Sigmoid colon (tissue), 7 donors: ENCODE data around the gene SLFN12. TPM values are rescaled to one million over a fixed set of nuclear protein-coding genes. Genes with fewer than 3 reads are reported as not detected.
"Not testable (repeated sequence)": the region's sequence is repeated elsewhere in the genome, so short reads cannot be mapped to it uniquely, and the experiment has no call there.

Experiments used
- DNase-seq: peaks from one replicate; pipeline ENCODE4 v3.0.0-alpha.2; 2019
- H3K27ac ChIP-seq, 4 donors: fragments of 200-600 bp; sonication (generic); one replicate each; pipeline ENCODE4 v1.5.1; 2016 to 2019; ENCODE audit warnings: mild to moderate bottlenecking in 1 of 4
- H3K27me3 ChIP-seq, 3 donors: fragments of 200-600 bp; sonication (generic); one replicate each; pipeline ENCODE4 v1.5.1; 2019; ENCODE audit warnings: mild to moderate bottlenecking in 1 of 3
- H3K36me3 ChIP-seq, 4 donors: fragments of 200-600 bp; sonication (generic); one replicate each; pipeline ENCODE4 v1.5.1; 2016 to 2019
- H3K4me1 ChIP-seq, 4 donors: fragments of 200-600 bp; sonication (generic); one replicate each; pipeline ENCODE4 v1.5.1; 2017 to 2019
- H3K4me3 ChIP-seq, 4 donors: fragments of 200-600 bp; sonication (generic); one replicate each; pipeline ENCODE4 v1.5.1; 2017 to 2019; ENCODE audit warnings: mild to moderate bottlenecking in 2 of 4, moderate library complexity in 1 of 4
- H3K9me3 ChIP-seq, 4 donors: fragments of 200-600 bp in 3 of 4; sonication (generic) in 3 of 4; one replicate each; pipeline versions ENCODE4 v1.5.1 to v1.6.1; 2013 to 2019
- CTCF ChIP-seq, 4 experiments: fragments of 450-650 bp in 3 of 4; fragments of 200-600 bp in 1 of 4; IDR thresholded peaks; one replicate each; pipeline ENCODE4 v1.5.1; 2016 to 2019; ENCODE audit warnings: antibody characterized with exemption in 4 of 4, mild to moderate bottlenecking in 3 of 4, moderate library complexity in 2 of 4
- EP300 ChIP-seq, 4 donors: sonication (generic); formaldehyde crosslinking; IDR thresholded peaks; one replicate each; pipeline ENCODE4 v1.6.1; 2017; ENCODE audit warnings: antibody characterized with exemption in 4 of 4
- POLR2A ChIP-seq, 2 donors: fragments of 450-650 bp; IDR thresholded peaks; one replicate each; pipeline ENCODE4 v1.6.1; 2016; ENCODE audit warnings: antibody characterized with exemption in 2 of 2, mild to moderate bottlenecking in 2 of 2, moderate library complexity in 2 of 2
- POLR2AphosphoS5 ChIP-seq, 4 donors: sonication (generic); formaldehyde crosslinking; IDR thresholded peaks; one replicate each; pipeline ENCODE4 v1.6.1; 2017; ENCODE audit warnings: antibody characterized with exemption in 4 of 4
- WGBS, 2 donors: extraction: QIAGEN DNeasy Blood & Tissue Kit; methylation state at CpG; one replicate each; pipeline ENCODE4 v1.1.7; 2013; 5-methylcytosine and 5-hydroxymethylcytosine counted together
- intact Hi-C: fragments of 100-400 bp; cut with DNase I; formaldehyde crosslinking; loops from one replicate; pipeline ENCODE4 v1.15.1; 2023
- polyA plus RNA-seq, 3 donors: library from polyadenylated mRNA; stranded (reverse); fragments of 200-250 nt; gene quantifications; one replicate each; pipeline ENCODE4 v1.2.3, GENCODE V29; 2013
- total RNA-seq, 4 donors: library from RNA; depleted of rRNA; stranded (reverse); fragments of >200 nt; gene quantifications; one replicate each; pipeline ENCODE4 v1.1.0, GENCODE V29; 2016
- donor health status: healthy with polysubstance abuse.
- donor health status: Bipolar disorder and iron deficiency.
- donor health status: healthy.

Gene SLFN12
- total and polyA plus RNA-seq, 7 donors: 0.69 to 19.9 (median 6.4) TPM

- TF ChIP-seq CTCF (IDR thresholded peaks at IDR 0.05): no peak
- TF ChIP-seq EP300 (IDR thresholded peaks at IDR 0.05): no peak
- TF ChIP-seq POLR2A (IDR thresholded peaks at IDR 0.05): no peak
- TF ChIP-seq POLR2AphosphoS5 (IDR thresholded peaks at IDR 0.05): no peak
- H3K4me3 ChIP-seq: no peak overlapping the region
- peaks cover 0 to 11% (median 3%) of the 10 kb centered on the region in 4 donors for H3K36me3 ChIP-seq
- intact Hi-C loops: no loop called here
- no peak for DNase-seq
- no peaks in the 10 kb centered on the region for H3K4me1 ChIP-seq
- WGBS, 2 donors: 74 to 85% methylated on average over 1 of the region's 1 CpG
- no peak overlapping the region for H3K27ac ChIP-seq
- H3K9me3 ChIP-seq: no peaks in the 10 kb centered on the region
- H3K27me3 ChIP-seq: no peaks in the 10 kb centered on the region
These were observed 27.9 kb downstream of the SLFN12 start for GRCh38 chr17:35404360-35404759.

DNA sequence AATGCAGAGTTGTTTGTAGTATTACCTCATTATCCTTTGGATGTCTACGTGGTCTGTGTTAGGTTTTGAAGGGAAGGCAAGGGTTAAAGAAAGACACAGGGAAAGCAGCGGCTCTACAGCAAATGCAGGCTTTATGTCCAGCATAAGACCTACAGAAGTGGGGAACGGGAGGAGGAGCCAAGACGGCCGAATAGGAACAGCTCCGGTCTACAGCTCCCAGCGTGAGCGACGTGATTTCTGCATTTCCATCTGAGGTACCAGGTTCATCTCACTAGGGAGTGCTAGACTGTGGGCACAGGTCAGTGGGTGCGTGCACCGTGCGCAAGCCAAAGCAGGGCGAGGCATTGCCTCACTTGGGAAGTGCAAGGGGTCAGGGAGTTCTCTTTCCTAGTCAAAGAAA lies 38.5 kb downstream of the SLFN12 start:
- H3K36me3 ChIP-seq, H3K4me3 ChIP-seq, H3K27ac ChIP-seq, H3K4me1 ChIP-seq, intact Hi-C loops, H3K9me3 ChIP-seq, H3K27me3 ChIP-seq, DNase-seq: not testable (repeated sequence)
- 90 to 94% methylated on average over 13 of the region's 13 CpGs for WGBS, 2 donors

DNA sequence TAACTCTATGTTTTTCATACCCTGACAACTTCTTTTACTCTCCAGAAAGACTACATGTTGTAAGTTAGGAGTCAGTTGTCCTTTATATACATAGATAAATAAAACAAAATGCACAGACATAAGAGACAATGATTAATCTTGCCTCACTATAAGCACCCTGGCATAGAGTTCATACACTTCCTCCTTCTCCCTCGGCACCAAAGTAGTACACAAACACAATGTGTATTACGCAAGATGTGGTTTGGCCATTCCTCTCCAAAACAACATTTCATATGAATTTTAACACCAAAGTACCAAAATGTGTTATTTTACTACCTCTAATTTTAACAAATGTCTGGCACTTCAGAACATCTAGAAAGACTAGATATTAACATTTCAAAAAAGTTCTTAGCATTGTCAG lies 41.6 kb downstream of the SLFN12 start:
- WGBS, 2 donors: 45 to 46% methylated on average over 2 of the region's 2 CpGs
- no peak for DNase-seq
- H3K27me3 ChIP-seq: no peaks in the 10 kb centered on the region
- no peaks in the 10 kb centered on the region for H3K36me3 ChIP-seq
- TF ChIP-seq POLR2A (IDR thresholded peaks at IDR 0.05) (no peak), CTCF (IDR thresholded peaks at IDR 0.05) (no peak), POLR2AphosphoS5 (IDR thresholded peaks at IDR 0.05) (no peak), EP300 (IDR thresholded peaks at IDR 0.05) (no peak)
- intact Hi-C loops: no loop called here
- H3K9me3 ChIP-seq: no peaks in the 10 kb centered on the region
- H3K4me3 ChIP-seq: no peak overlapping the region
- H3K27ac ChIP-seq: no peak overlapping the region
- no peaks in the 10 kb centered on the region for H3K4me1 ChIP-seq

DNA sequence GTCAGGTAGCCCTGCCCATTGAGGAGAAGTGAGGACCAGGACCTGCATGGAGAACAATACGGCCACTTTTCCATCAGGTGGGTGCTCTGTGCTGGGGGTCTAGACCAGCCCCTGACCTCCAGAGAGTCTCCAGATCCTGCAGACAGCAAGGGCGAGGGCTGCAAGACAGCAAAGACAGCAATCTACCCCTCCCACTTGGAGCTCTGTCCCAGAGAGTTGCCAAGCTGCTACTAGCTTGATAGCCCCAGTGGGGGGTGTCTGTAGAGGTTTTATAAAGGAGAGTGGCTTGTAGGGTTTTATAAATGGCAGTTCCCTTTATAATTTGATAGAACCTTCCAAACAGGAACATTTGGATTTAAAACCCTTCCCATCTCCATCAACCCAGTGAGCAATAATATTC lies 42.1 kb downstream of the SLFN12 start:
- Histone ChIP-seq H3K4me3 (no peak overlapping the region), H3K27ac (no peak overlapping the region), H3K9me3 (no peaks in the 10 kb centered on the region), H3K36me3 (no peaks in the 10 kb centered on the region), H3K27me3 (no peaks in the 10 kb centered on the region), H3K4me1 (no peaks in the 10 kb centered on the region)
- 67 to 82% methylated on average over 2 of the region's 2 CpGs for WGBS, 2 donors
- no peak for DNase-seq
- intact Hi-C loops: no loop called here
- TF ChIP-seq POLR2A (IDR thresholded peaks at IDR 0.05): no peak
- TF ChIP-seq EP300 (IDR thresholded peaks at IDR 0.05): no peak
- TF ChIP-seq POLR2AphosphoS5 (IDR thresholded peaks at IDR 0.05): no peak
- TF ChIP-seq CTCF (IDR thresholded peaks at IDR 0.05): no peak

DNA sequence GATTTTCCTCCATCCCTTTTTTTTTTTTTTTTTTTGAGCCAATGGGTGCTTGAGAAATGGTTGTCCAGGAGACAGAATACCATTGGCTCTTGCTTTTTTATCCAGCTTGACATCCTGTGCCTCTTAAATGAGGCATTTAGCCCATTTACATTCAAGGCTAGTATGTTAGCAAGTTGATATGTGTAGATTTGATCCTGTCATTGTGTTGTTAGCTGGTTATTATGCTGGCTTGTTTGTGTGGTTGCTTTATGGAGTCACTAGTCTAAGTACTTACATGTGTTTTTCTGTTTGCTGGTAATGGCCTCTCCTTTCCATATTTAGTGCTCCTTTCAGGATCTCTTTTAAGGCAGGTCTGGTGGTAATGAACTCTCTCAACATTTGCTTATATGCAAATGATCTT lies 44.8 kb downstream of the SLFN12 start:
- Histone ChIP-seq H3K9me3 (no peaks in the 10 kb centered on the region), H3K36me3 (no peaks in the 10 kb centered on the region), H3K27me3 (no peaks in the 10 kb centered on the region), H3K4me1 (no peaks in the 10 kb centered on the region), H3K27ac (no peak overlapping the region), H3K4me3 (no peak overlapping the region)
- intact Hi-C loops: no loop called here
- no peak for TF ChIP-seq POLR2AphosphoS5 (IDR thresholded peaks at IDR 0.05)
- TF ChIP-seq EP300 (IDR thresholded peaks at IDR 0.05): no peak
- no peak for TF ChIP-seq CTCF (IDR thresholded peaks at IDR 0.05)
- TF ChIP-seq POLR2A (IDR thresholded peaks at IDR 0.05): no peak
- DNase-seq: no peak
